SK-N-SH (cell line): Measurements from ENCODE around the gene RGS4.

Experiments
- CHD2 ChIP-seq: fragments of 150-350 bp; IDR thresholded peaks from 2 replicates; pipeline ENCODE4 v1.6.1; 2018; ENCODE audit warnings: low read length; ENCODE audit not compliant: partially characterized antibody
- EP300 ChIP-seq, 2 experiments: IDR thresholded peaks; 2 replicates each; pipeline versions ENCODE4 v1.4.0 to v1.6.1; 2012; ENCODE audit warnings: borderline replicate concordance in 1 of 2, low read depth in 1 of 2, low read length in 1 of 2
- GABPA ChIP-seq: IDR thresholded peaks from 2 replicates; pipeline ENCODE4 v1.4.0; 2012; ENCODE audit warnings: low read depth, mild to moderate bottlenecking
- MAX ChIP-seq: IDR thresholded peaks from 2 replicates; pipeline ENCODE4 v1.4.0; 2012; ENCODE audit warnings: low read depth
- NFIC ChIP-seq: IDR thresholded peaks from 2 replicates; pipeline ENCODE4 v1.4.0; 2012; ENCODE audit warnings: borderline replicate concordance
- POLR2AphosphoS5 ChIP-seq: IDR thresholded peaks from 2 replicates; pipeline ENCODE4 v1.6.1; 2012; ENCODE audit warnings: low read depth, low read length
- RAD21 ChIP-seq: IDR thresholded peaks from 2 replicates; pipeline ENCODE4 v1.6.1; 2012; ENCODE audit warnings: mild to moderate bottlenecking, low read length
- REST ChIP-seq: IDR thresholded peaks from 2 replicates; pipeline ENCODE4 v1.6.1; 2012; ENCODE audit warnings: mild to moderate bottlenecking, low read depth, low read length, moderate library complexity
- TAF1 ChIP-seq: IDR thresholded peaks from 2 replicates; pipeline ENCODE4 v1.6.1; 2012; ENCODE audit warnings: low read depth, mild to moderate bottlenecking, low read length, moderate library complexity, borderline replicate concordance
- YY1 ChIP-seq: IDR thresholded peaks from 2 replicates; pipeline ENCODE4 v1.4.0; 2012; ENCODE audit warnings: low read depth, mild to moderate bottlenecking
- TF ChIP-seq, protein P1 (sequence below): fragments of 200-600 bp; sonication (generic); IDR thresholded peaks from 2 replicates; pipeline ENCODE4 v1.6.1; 2017; ENCODE audit warnings: antibody characterized with exemption, mild to moderate bottlenecking, moderate library complexity
- TF ChIP-seq, protein P2 (sequence below): fragments of 150-350 bp; IDR thresholded peaks from 2 replicates; pipeline ENCODE4 v1.6.1; 2016; ENCODE audit warnings: mild to moderate bottlenecking, low read depth, low read length
- TF ChIP-seq, protein P3 (sequence below): fragments of 150-350 bp; IDR thresholded peaks from 2 replicates; pipeline ENCODE4 v1.6.1; 2017; ENCODE audit warnings: antibody characterized with exemption, low read length, low read depth, borderline replicate concordance

DNA sequence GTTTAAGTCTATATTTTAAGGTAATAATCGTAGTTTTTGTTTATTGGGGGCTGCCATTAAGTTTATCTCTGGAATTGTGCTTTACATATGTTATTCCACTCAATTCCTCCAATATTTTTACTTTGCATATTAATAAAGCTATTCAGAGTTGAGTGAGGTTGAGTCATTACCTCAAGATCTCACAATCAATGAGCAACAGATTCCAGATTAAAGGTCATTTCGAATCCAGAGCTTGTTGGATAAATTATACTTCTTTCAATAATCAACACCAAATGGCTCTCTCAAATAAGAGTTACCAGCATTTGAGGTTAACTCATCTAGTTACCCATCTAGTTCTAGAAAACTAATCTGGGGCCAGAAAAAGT lies 16.7 kb downstream of the RGS4 start:
- TF ChIP-seq, protein P1, sequence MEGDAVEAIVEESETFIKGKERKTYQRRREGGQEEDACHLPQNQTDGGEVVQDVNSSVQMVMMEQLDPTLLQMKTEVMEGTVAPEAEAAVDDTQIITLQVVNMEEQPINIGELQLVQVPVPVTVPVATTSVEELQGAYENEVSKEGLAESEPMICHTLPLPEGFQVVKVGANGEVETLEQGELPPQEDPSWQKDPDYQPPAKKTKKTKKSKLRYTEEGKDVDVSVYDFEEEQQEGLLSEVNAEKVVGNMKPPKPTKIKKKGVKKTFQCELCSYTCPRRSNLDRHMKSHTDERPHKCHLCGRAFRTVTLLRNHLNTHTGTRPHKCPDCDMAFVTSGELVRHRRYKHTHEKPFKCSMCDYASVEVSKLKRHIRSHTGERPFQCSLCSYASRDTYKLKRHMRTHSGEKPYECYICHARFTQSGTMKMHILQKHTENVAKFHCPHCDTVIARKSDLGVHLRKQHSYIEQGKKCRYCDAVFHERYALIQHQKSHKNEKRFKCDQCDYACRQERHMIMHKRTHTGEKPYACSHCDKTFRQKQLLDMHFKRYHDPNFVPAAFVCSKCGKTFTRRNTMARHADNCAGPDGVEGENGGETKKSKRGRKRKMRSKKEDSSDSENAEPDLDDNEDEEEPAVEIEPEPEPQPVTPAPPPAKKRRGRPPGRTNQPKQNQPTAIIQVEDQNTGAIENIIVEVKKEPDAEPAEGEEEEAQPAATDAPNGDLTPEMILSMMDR = no peak
- no peak for TF ChIP-seq EP300 (IDR thresholded peaks at IDR 0.05; ENCODE audit: borderline replicate concordance in 1 of 2, low read depth in 1 of 2, low read length in 1 of 2)
- TF ChIP-seq MAX = no peak
- no peak for TF ChIP-seq YY1
- TF ChIP-seq POLR2AphosphoS5 = no peak
- TF ChIP-seq TAF1 = no peak
- TF ChIP-seq NFIC = no peak
- TF ChIP-seq, protein P2, sequence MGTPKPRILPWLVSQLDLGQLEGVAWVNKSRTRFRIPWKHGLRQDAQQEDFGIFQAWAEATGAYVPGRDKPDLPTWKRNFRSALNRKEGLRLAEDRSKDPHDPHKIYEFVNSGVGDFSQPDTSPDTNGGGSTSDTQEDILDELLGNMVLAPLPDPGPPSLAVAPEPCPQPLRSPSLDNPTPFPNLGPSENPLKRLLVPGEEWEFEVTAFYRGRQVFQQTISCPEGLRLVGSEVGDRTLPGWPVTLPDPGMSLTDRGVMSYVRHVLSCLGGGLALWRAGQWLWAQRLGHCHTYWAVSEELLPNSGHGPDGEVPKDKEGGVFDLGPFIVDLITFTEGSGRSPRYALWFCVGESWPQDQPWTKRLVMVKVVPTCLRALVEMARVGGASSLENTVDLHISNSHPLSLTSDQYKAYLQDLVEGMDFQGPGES = no peak
- no peak for TF ChIP-seq REST
- no peak for TF ChIP-seq GABPA
- no peak for TF ChIP-seq CHD2
- TF ChIP-seq RAD21 = no peak
- TF ChIP-seq, protein P3, sequence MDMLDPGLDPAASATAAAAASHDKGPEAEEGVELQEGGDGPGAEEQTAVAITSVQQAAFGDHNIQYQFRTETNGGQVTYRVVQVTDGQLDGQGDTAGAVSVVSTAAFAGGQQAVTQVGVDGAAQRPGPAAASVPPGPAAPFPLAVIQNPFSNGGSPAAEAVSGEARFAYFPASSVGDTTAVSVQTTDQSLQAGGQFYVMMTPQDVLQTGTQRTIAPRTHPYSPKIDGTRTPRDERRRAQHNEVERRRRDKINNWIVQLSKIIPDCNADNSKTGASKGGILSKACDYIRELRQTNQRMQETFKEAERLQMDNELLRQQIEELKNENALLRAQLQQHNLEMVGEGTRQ = no peak
